ENCODE measurements around the gene PAAF1. TPM values are rescaled to one million over a fixed set of nuclear protein-coding genes. Genes with fewer than 3 reads are reported as not detected.

PAAF1 gene
- total and polyA plus RNA-seq, 2 of the 13 experiments (the other 11 are each of a cell fraction or from before 2014, with no cell fraction given): 13.5 to 28.8 TPM

DNA sequence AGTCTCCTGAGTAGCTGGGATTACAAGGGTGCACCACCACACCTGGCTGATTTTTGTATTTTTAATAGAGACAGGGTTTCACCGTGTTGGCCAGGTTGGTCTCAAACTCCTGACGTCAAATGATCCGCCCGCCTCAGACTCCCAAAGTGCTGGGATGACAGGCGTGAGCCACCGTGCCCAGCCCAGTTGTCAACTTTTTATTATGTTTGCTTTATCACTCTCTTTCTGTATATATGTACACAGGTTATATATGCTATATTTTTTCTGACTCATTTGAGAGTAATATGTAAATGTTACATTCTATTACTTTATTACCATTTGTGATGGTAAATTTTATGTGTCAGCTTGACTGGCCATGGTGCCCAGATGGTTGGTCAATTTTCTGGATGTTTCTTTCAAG lies 55.2 kb downstream of the PAAF1 start:
- intact Hi-C loops (cut with micrococcal nuclease; ENCODE audit: unreplicated experiment) (loop anchor here (5.0 kb wide), 3 partner anchors 455 to 530 kb away; no protein-coding TSS in a partner anchor), in situ Hi-C loops (cut with HindIII; ENCODE audit: extremely low pct_ligation_motif_present, low pct_unique_long_range_greater_than_20kb) (no loop called here)
- no peaks in the 10 kb centered on the region for H3K4me1 ChIP-seq (ENCODE audit: insufficient read depth, low read length)
- H3K9ac ChIP-seq (ENCODE audit: insufficient read depth, low read depth, low read length): no peak overlapping the region
- H3K4me2 ChIP-seq (ENCODE audit: low read depth, low read length): no peak overlapping the region
- no peak for ATAC-seq
- WGBS (ENCODE audit: low lambda C conversion rate): 98% methylated on average over 6 of the region's 6 CpGs
- H3K27ac ChIP-seq (ENCODE audit: extremely low read length, insufficient read depth, low read length): no peak overlapping the region
- no peaks in the 10 kb centered on the region for H4K20me1 ChIP-seq (ENCODE audit: insufficient read depth, low read length)
- ChIA-PET CTCF (ENCODE audit: low intra/inter-chr PET ratio, low total read pairs) (no interaction called here), POLR2A (interaction anchor here (1.0 kb wide), 1 partner anchor 63 kb away, joined by 3 read pairs; no protein-coding TSS in a partner anchor)
- H3K79me2 ChIP-seq (ENCODE audit: insufficient read depth, low read length): no peaks in the 10 kb centered on the region
- H3K4me3 ChIP-seq (replicated peaks in 1 of 3; ENCODE audit: insufficient read depth in 1 of 3, low read depth in 2 of 3, low read length in 3 of 3): no peak overlapping the region
- no TSS peak for BruUV-seq (replicated peaks)
- H3K36me3 ChIP-seq (replicated peaks in 1 of 2; ENCODE audit: control insufficient read depth in 1 of 2, insufficient read depth in 2 of 2, low read length in 2 of 2): peaks cover 13 to 23% of the 10 kb centered on the region in 2 experiments
- TF ChIP-seq POGK (CRISPR knock-in tag; conservative IDR thresholded peaks at IDR 0.05): no peak
- no peak for TF ChIP-seq HNF4G (IDR thresholded peaks at IDR 0.05; ENCODE audit: borderline replicate concordance, low read depth, low read length)
- TF ChIP-seq HNF4G (CRISPR knock-in tag; IDR thresholded peaks at IDR 0.05; ENCODE audit: borderline replicate concordance, low read depth): no peak
- no peak for TF ChIP-seq ZSCAN22 (CRISPR knock-in tag; IDR thresholded peaks at IDR 0.05)
- TF ChIP-seq SYNCRIP (IDR thresholded peaks at IDR 0.05; ENCODE audit: insufficient read depth, low read depth, low read length): no peak
- H3K27me3 ChIP-seq (ENCODE audit: control insufficient read depth in 1 of 2, insufficient read depth in 2 of 2, low read length in 2 of 2): no peaks in the 10 kb centered on the region; a peak in 1 of 5 replicates
- no peak overlapping the region for H2AFZ ChIP-seq (ENCODE audit: low read length)
- no peaks in the 10 kb centered on the region for H3K9me3 ChIP-seq (ENCODE audit: low read length)
- DNase-seq (ENCODE audit: low spot score): no peak
- no peak for FAIRE-seq

DNA sequence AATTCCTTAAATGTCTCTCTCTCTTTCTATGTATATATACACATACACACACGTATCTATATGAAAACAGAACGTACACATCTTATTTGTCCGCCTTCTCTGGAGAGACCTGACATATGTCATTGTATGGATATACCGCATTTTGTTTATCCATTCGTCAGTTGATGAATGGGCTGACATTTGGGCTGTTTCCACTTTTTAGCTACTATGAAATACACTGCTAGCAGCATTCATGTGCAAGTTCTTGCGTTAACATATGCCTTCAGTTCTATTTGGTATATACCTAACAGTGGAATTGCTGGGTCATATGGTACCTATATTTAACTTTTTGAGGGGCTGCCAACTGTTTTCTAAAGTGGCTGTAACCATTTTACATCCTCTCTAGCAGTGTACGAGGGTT lies 56.0 kb downstream of the PAAF1 start:
- CTCF ChIA-PET (ENCODE audit: low intra/inter-chr PET ratio, low total read pairs): no interaction called here
- ATAC-seq: no peak

More for the DNA sequence above, 56.0 kb downstream of the PAAF1 start:
- DNase-seq (ENCODE audit: low spot score): no peak
- no peaks in the 10 kb centered on the region for H3K4me1 ChIP-seq (ENCODE audit: insufficient read depth, low read length)
- BruUV-seq (replicated peaks): no TSS peak
- intact Hi-C loops (cut with micrococcal nuclease; ENCODE audit: unreplicated experiment) (loop anchor here (5.0 kb wide), 3 partner anchors 455 to 530 kb away; no protein-coding TSS in a partner anchor), in situ Hi-C loops (cut with HindIII; ENCODE audit: extremely low pct_ligation_motif_present, low pct_unique_long_range_greater_than_20kb) (no loop called here)
- no peak for FAIRE-seq
- no peaks in the 10 kb centered on the region; a peak in 1 of 5 replicates for H3K27me3 ChIP-seq (ENCODE audit: control insufficient read depth in 1 of 2, insufficient read depth in 2 of 2, low read length in 2 of 2)
- H3K79me2 ChIP-seq (ENCODE audit: insufficient read depth, low read length): no peaks in the 10 kb centered on the region
- no peak overlapping the region for H2AFZ ChIP-seq (ENCODE audit: low read length)
- POLR2A ChIA-PET: no interaction called here
- no peak overlapping the region for H3K4me3 ChIP-seq (replicated peaks in 1 of 3; ENCODE audit: insufficient read depth in 1 of 3, low read depth in 2 of 3, low read length in 3 of 3)
- no peaks in the 10 kb centered on the region for H3K9me3 ChIP-seq (ENCODE audit: low read length)
- TF ChIP-seq ZNF512B (CRISPR knock-in tag; IDR thresholded peaks at IDR 0.05; ENCODE audit: borderline replicate concordance) (no peak), ZNF576 (CRISPR knock-in tag; IDR thresholded peaks at IDR 0.05) (no peak), FOSL2 (CRISPR knock-in tag; IDR thresholded peaks at IDR 0.05) (no peak), KDM2A (CRISPR knock-in tag; IDR thresholded peaks at IDR 0.05; ENCODE audit: borderline replicate concordance, low read depth) (no peak)
- TF ChIP-seq, protein P1, sequence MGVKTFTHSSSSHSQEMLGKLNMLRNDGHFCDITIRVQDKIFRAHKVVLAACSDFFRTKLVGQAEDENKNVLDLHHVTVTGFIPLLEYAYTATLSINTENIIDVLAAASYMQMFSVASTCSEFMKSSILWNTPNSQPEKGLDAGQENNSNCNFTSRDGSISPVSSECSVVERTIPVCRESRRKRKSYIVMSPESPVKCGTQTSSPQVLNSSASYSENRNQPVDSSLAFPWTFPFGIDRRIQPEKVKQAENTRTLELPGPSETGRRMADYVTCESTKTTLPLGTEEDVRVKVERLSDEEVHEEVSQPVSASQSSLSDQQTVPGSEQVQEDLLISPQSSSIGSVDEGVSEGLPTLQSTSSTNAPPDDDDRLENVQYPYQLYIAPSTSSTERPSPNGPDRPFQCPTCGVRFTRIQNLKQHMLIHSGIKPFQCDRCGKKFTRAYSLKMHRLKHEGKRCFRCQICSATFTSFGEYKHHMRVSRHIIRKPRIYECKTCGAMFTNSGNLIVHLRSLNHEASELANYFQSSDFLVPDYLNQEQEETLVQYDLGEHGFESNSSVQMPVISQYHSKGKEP (CRISPR knock-in tag; IDR thresholded peaks at IDR 0.05): no peak
- 96% methylated on average over 7 of the region's 7 CpGs for WGBS (ENCODE audit: low lambda C conversion rate)
- H3K9ac ChIP-seq (ENCODE audit: insufficient read depth, low read depth, low read length): no peak overlapping the region
- H3K36me3 ChIP-seq (replicated peaks in 1 of 2; ENCODE audit: control insufficient read depth in 1 of 2, insufficient read depth in 2 of 2, low read length in 2 of 2): peaks cover 8 to 15% of the 10 kb centered on the region in 2 experiments
- no peak overlapping the region for H3K27ac ChIP-seq (ENCODE audit: extremely low read length, insufficient read depth, low read length)
- no peak overlapping the region for H3K4me2 ChIP-seq (ENCODE audit: low read depth, low read length)
- H4K20me1 ChIP-seq (ENCODE audit: insufficient read depth, low read length): no peaks in the 10 kb centered on the region
